GM19043 (cell line): ENCODE results near the gene PLCL2.

ENCODE experiments used
- ATAC-seq: cut with Tn5 transposase; IDR thresholded peaks from one replicate; pipeline ENCODE4 v1.9.1; 2021; ENCODE audit warnings: low read depth; ENCODE audit not compliant: unreplicated experiment

Gene PLCL2

DNA sequence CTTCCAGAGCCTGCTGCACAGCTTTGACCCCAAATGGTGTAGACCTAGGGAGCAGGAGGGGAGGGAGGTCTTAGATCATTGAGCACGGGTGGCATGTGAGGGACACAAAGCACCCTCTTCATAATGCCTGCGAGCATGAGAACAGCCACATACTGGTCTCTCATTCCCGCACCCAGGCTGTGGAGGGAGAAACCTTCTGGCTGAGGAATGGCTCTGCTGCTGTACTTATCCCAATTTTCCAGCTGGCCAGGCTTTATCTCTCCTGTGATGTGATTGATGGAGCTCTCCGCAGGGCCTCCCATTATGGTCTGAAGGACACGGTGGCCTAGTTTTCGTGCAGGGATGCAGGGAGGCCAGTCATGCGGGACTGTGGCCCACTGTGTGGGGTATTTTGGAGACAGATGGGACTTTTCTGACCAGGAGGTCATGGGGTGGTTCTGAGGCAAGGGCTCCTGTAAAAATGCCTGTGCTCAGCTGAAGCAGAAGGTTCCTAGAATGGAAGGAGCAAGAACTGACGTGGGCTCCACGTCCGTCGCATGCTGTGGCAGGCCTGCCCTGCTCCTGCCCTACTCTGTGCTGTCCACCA, 251.5 kb downstream of the PLCL2 start:
- ATAC-seq: no peak

DNA sequence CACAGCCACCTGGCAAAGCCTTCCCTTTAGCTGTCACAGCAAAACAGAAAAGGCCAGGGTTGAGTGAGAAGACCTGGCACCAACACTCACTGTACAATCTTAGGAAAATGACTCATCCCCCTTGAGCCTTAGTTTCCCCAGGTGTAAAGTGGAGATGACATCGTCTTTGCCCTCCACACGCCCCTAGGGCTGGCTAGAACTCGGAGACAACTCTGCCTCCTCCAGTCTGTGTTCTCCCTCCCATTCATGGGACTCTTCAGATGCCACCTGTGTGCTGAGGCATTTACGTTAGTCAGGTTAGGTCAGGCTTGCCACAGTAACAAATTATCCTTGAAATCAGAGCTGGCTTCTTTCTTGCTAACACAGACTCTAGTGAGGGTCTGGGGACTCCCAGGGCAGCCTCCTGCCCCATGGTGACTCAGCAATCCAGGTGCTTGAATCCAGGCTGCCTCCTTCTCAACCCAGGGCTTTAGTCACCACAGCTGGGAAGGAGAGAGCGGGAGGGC, 252.6 kb downstream of the PLCL2 start:
- ATAC-seq: no peak

DNA sequence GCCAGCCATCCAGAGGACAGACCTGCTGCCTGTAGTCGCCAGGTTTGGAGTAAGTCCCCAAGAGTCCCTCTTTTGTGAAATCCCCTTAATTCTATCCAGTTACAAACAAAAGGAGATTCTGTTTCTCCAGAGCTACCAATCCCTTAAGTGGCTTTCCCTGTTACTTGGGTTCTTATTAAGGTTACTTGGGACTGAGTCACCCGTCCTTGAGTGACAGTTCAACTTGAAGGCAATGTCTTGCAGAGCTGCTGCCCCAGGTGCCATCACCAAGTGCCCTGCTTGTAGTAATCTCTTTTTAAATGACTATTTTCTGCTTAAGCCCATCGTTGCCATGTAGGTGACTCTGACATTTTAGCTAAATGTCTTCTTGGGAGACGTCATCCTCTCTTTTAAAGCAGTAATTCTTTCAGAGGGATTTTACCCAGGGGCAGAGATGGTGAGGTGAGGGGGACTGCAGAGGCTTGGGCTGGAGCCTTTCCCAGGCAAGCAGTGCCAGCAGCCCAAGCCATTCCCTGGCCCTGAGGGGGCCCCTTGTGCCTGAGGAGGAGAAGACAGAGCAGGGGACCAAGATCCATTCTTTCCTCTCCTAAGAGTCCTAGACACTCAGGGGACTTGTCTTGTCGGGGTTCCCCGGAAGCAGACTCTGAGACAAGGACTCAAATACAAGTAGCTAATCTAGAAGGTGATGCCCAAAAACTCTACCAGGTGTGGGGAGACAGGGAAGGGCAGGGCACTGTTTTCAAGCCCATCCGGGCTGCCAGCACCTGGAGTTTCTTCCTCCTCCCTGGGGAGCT, 253.7 kb downstream of the PLCL2 start:
- ATAC-seq: no peak
